Muscle layer of colon (tissue), 2 donors: ENCODE results near the gene FLAD1.

ENCODE experiments used
- H3K27ac ChIP-seq: one replicate; pipeline ENCODE4 v1.7.0; 2013; ENCODE audit warnings: low read depth, mild to moderate bottlenecking, low read length, moderate library complexity
- H3K27me3 ChIP-seq, 2 donors: one replicate each; pipeline ENCODE4 v1.7.0; 2013; ENCODE audit warnings: low read length in 2 of 2, mild to moderate bottlenecking in 2 of 2; ENCODE audit not compliant: insufficient read depth in 2 of 2, control insufficient read depth in 1 of 2
- H3K36me3 ChIP-seq: one replicate; pipeline ENCODE4 v1.7.0; 2013; ENCODE audit warnings: mild to moderate bottlenecking, low read length; ENCODE audit not compliant: insufficient read depth
- H3K4me1 ChIP-seq: one replicate; pipeline ENCODE4 v1.7.0; 2013; ENCODE audit warnings: mild to moderate bottlenecking, low read length; ENCODE audit not compliant: insufficient read depth
- H3K4me3 ChIP-seq, 2 donors: one replicate each; pipeline ENCODE4 v1.7.0; 2013; ENCODE audit warnings: low read length in 2 of 2, low read depth in 1 of 2, mild to moderate bottlenecking in 1 of 2, moderate library complexity in 1 of 2
- H3K9ac ChIP-seq: one replicate; pipeline ENCODE4 v1.7.0; 2013; ENCODE audit warnings: low read length
- H3K9me3 ChIP-seq: one replicate; pipeline ENCODE4 v1.7.0; 2013; ENCODE audit warnings: mild to moderate bottlenecking, low read length
- donor health status: abdominal sarcoma.
- donor health status: Adenocarcinoma of cecum.

Gene FLAD1

DNA sequence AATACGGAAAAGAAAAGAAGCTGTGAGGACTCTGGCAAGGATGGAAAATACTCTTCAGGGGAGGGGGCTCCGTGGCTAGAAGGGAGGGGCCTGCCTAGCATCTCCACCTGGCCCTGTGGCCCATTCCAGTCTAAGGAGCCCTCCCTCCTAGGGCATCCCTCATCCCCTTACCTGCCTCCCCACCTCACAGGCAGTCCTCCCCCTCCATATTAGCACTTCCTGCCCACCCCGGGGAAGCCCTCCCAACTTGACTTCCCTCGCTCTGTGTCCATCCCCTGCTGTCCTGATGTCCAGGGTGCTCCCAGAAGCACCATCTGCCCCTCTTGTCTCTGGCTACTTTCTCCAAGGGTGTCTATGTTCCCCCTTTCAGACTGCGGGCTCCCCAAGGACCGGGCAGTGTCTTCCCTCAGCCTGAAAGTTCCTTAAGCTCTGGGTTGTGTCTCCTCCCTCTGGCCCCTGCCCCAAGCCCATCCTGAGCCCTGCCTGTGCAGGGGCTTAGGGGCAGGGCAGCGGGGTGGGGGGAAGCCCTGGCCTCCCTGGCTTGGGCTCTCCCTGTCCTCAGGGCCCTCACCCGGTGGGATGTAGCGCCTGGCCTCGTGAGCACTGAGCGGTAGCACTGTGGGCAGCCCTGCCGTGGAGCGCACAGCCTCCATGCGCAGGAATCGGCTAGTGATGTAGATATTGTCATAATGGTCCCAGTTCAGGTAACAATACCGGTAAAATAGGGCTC, 46.5 kb downstream of the FLAD1 start:
- H3K27me3 ChIP-seq, result no peaks in the 10 kb centered on the region
- H3K4me3 ChIP-seq, result no peak overlapping the region
- H3K27ac ChIP-seq, result no peak overlapping the region
- H3K36me3 ChIP-seq, result no peaks in the 10 kb centered on the region
- no peaks in the 10 kb centered on the region for H3K4me1 ChIP-seq
- H3K9ac ChIP-seq, result no peak overlapping the region
- no peaks in the 10 kb centered on the region for H3K9me3 ChIP-seq

GRCh38 chr1:155030243-155030795, 47.2 kb downstream of the FLAD1 start:
- Histone ChIP-seq H3K9ac (no peak overlapping the region), H3K9me3 (no peaks in the 10 kb centered on the region), H3K4me1 (no peaks in the 10 kb centered on the region), H3K27ac (no peak overlapping the region), H3K4me3 (no peak overlapping the region), H3K27me3 (no peaks in the 10 kb centered on the region), H3K36me3 (no peaks in the 10 kb centered on the region)

GRCh38 chr1:155030899-155031298, 47.8 kb downstream of the FLAD1 start:
- no peaks in the 10 kb centered on the region for H3K36me3 ChIP-seq
- H3K9me3 ChIP-seq, result no peaks in the 10 kb centered on the region
- H3K27me3 ChIP-seq, result no peaks in the 10 kb centered on the region
- no peak overlapping the region for H3K27ac ChIP-seq
- no peak overlapping the region for H3K4me3 ChIP-seq
- no peaks in the 10 kb centered on the region for H3K4me1 ChIP-seq
- no peak overlapping the region for H3K9ac ChIP-seq

DNA sequence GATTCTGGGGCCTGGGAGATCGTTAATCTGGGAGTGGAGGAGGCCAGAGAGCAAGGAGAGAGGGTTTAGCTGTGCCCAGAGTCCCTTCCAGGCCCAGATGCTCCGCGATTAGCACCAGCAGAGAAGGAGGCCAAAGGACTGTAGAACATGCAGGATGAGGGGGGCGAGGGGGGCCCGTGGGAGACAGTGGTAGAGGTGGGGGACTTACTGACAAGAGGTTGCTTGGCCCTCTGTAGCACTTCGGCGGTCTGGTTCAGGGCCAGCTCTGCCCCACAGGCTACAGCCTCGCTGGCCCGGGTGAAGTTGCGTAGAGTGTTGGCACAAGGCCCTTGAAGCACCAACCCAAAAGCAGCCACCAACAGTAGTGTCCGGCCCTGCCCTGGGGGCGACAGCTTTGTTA, 49.7 kb downstream of the FLAD1 start:
- Histone ChIP-seq H3K27me3 (no peaks in the 10 kb centered on the region), H3K9ac (no peak overlapping the region), H3K27ac (no peak overlapping the region), H3K4me1 (no peaks in the 10 kb centered on the region), H3K9me3 (no peaks in the 10 kb centered on the region), H3K4me3 (no peak overlapping the region), H3K36me3 (no peaks in the 10 kb centered on the region)

- H3K9me3 ChIP-seq, result no peaks in the 10 kb centered on the region
- no peaks in the 10 kb centered on the region for H3K4me1 ChIP-seq
- no peak within 1 kb of the TSS for H3K27ac ChIP-seq
- H3K4me3 ChIP-seq, result no peak within 1 kb of the TSS
- no peaks in the 10 kb centered on the region for H3K27me3 ChIP-seq
- no peaks in the 10 kb centered on the region for H3K36me3 ChIP-seq
- no peak within 1 kb of the TSS for H3K9ac ChIP-seq
Observed at GRCh38 chr1:155033524-155033923, 50.4 kb downstream of the FLAD1 start, which contains the start of the genes DCST1 and DCST2. Gene DCST1, plus strand, starts transcription at chr1:155033824. Its CDS starts 213 bp downstream, at chr1:155034037. Gene DCST2, minus strand, starts transcription at chr1:155033781. Its CDS starts 80 bp downstream, at chr1:155033701.

DNA sequence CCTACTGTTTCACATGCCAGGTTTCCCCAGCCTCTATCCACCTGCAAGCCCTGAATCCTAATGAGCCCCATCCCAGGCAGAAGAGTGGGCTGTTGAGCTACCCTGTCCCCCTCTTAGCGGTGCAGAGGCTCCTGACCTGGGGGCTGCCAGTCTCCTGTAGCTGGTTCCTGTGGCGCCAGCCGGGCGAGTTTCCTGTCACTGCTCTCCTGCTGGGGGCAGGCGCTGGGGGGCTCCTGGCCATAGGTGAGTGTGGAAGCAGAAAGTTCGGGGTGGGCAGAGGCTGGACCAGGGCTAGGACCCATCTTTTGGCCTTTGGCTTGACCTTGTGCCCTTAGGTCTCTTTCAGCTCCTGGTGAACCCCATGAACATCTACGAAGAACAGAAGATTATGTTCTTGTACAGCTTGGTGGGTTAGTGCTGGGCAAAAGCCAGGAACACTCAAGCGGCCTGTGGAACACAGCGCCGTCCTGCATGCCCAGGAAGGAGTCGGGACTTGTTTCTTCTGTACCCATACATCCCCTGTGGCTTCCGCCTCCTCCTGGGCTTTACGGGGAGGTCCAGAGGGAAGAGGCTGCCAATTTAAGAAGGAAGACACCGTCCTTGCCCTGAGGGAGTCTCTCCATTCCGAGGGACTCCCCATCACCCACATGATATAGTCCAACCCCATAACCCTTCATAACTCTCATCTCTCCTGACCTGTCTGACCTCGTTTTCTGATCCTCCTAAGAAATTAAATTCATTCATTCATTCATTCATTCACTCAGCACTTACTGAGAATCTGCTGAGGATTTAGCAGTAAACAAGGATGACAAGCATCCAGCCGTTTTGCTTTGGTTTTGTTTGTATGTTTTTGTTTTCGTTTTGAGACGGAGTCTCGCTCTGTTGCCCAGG, 51.4 kb downstream of the FLAD1 start:
- H3K9me3 ChIP-seq, result no peaks in the 10 kb centered on the region
- H3K4me3 ChIP-seq, result no peak overlapping the region
- no peak overlapping the region for H3K27ac ChIP-seq
- H3K36me3 ChIP-seq, result no peaks in the 10 kb centered on the region
- no peak overlapping the region for H3K9ac ChIP-seq
- H3K27me3 ChIP-seq, result no peaks in the 10 kb centered on the region
- H3K4me1 ChIP-seq, result no peaks in the 10 kb centered on the region

GRCh38 chr1:155035936-155036335, 52.8 kb downstream of the FLAD1 start:
- no peak overlapping the region for H3K27ac ChIP-seq

GRCh38 chr1:155037043-155037442, 53.9 kb downstream of the FLAD1 start:
- no peaks in the 10 kb centered on the region for H3K36me3 ChIP-seq
- no peaks in the 10 kb centered on the region for H3K27me3 ChIP-seq
- no peak overlapping the region for H3K27ac ChIP-seq
- H3K4me3 ChIP-seq, result no peak overlapping the region
- H3K4me1 ChIP-seq, result no peaks in the 10 kb centered on the region
- no peaks in the 10 kb centered on the region for H3K9me3 ChIP-seq
- H3K9ac ChIP-seq, result no peak overlapping the region

More at GRCh38 chr1:155035936-155036335, 52.8 kb downstream of the FLAD1 start:
- Histone ChIP-seq H3K27me3 (no peaks in the 10 kb centered on the region), H3K4me3 (no peak overlapping the region), H3K9ac (no peak overlapping the region), H3K9me3 (no peaks in the 10 kb centered on the region), H3K36me3 (no peaks in the 10 kb centered on the region), H3K4me1 (no peaks in the 10 kb centered on the region)

GRCh38 chr1:155037851-155038441, 54.8 kb downstream of the FLAD1 start:
- H3K4me3 ChIP-seq, result no peak overlapping the region
- H3K9me3 ChIP-seq, result no peaks in the 10 kb centered on the region
- H3K27me3 ChIP-seq, result no peaks in the 10 kb centered on the region
- no peaks in the 10 kb centered on the region for H3K4me1 ChIP-seq
- H3K9ac ChIP-seq, result no peak overlapping the region
- no peaks in the 10 kb centered on the region for H3K36me3 ChIP-seq
- H3K27ac ChIP-seq, result no peak overlapping the region

- Histone ChIP-seq H3K36me3 (no peaks in the 10 kb centered on the region), H3K27me3 (no peaks in the 10 kb centered on the region), H3K9ac (no peak overlapping the region), H3K4me1 (no peaks in the 10 kb centered on the region), H3K27ac (no peak overlapping the region), H3K9me3 (no peaks in the 10 kb centered on the region), H3K4me3 (no peak overlapping the region)
Observed at GRCh38 chr1:155038602-155039307, 55.6 kb downstream of the FLAD1 start.

GRCh38 chr1:155039308-155039669, 56.1 kb downstream of the FLAD1 start:
- no peaks in the 10 kb centered on the region for H3K36me3 ChIP-seq
- H3K27me3 ChIP-seq, result no peaks in the 10 kb centered on the region
- H3K27ac ChIP-seq, result no peak overlapping the region
- no peak overlapping the region for H3K9ac ChIP-seq
- no peaks in the 10 kb centered on the region for H3K9me3 ChIP-seq
- H3K4me3 ChIP-seq, result no peak overlapping the region
- no peaks in the 10 kb centered on the region for H3K4me1 ChIP-seq
